Posterior cingulate gyrus (tissue), 11 donors: ENCODE measurements around the gene MRPL33.
A peak's percentile ranks its signal among the peaks of the same experiment; 100 is the strongest.

Source experiments
- DNase-seq, 10 donors: peaks; one replicate each; pipeline versions ENCODE4 v3.0.0 to v3.0.0-alpha.2; 2020 to 2021; ENCODE audit warnings: mixed read lengths in 3 of 10
- intact Hi-C: fragments of 100-400 bp; cut with DNase I; formaldehyde crosslinking; loops from one replicate; pipeline ENCODE4 v1.15.1; 2023

The MRPL33 gene

GRCh38 chr2:27771548-27772335 is at the start of gene MRPL33:
TSS of gene MRPL33 (plus strand) at chr2:27771719. CDS start at chr2:27771778, 59 bp downstream.
- intact Hi-C loops, result no loop called here
- peak; percentile 92 to 99 (median 94) for DNase-seq

- DNase-seq, result peak in 1 of 10 donors; percentile 16
- intact Hi-C loops, result no loop called here
Observed at GRCh38 chr2:27721884-27722485, 49.5 kb upstream of the MRPL33 start.

- DNase-seq, result peak; percentile 37 to 94 (median 68)
- intact Hi-C loops, result loop anchor here (1.0 kb wide), 1 partner anchor 673 kb away; no protein-coding TSS in a partner anchor
Observed at GRCh38 chr2:27723372-27724144, 48.0 kb upstream of the MRPL33 start.

- intact Hi-C loops, result no loop called here
- DNase-seq, result no peak
Observed at GRCh38 chr2:27724191-27724590, 47.3 kb upstream of the MRPL33 start.

- intact Hi-C loops, result no loop called here
- no peak for DNase-seq
Observed at GRCh38 chr2:27724905-27725701, 46.4 kb upstream of the MRPL33 start.

- peak in 1 of 10 donors; percentile 56 for DNase-seq
- intact Hi-C loops, result no loop called here
Observed at GRCh38 chr2:27727257-27727656, 44.3 kb upstream of the MRPL33 start.

- peak in 1 of 10 donors; percentile 49 for DNase-seq
- intact Hi-C loops, result no loop called here
Observed at GRCh38 chr2:27728081-27728858, 43.2 kb upstream of the MRPL33 start.

- no peak for DNase-seq
- intact Hi-C loops, result no loop called here
Observed at GRCh38 chr2:27729198-27729597, 42.3 kb upstream of the MRPL33 start.

GRCh38 chr2:27729614-27730013 is 41.9 kb upstream of the MRPL33 start:
- intact Hi-C loops, result no loop called here
- no peak for DNase-seq

- intact Hi-C loops, result no loop called here
- peak in 1 of 10 donors; percentile 56 for DNase-seq
Observed at GRCh38 chr2:27730261-27730662, 41.3 kb upstream of the MRPL33 start.

GRCh38 chr2:27730980-27731691 is 40.4 kb upstream of the MRPL33 start:
- no peak for DNase-seq
- intact Hi-C loops, result no loop called here

- intact Hi-C loops, result no loop called here
- DNase-seq, result no peak
Observed at GRCh38 chr2:27734305-27734704, 37.2 kb upstream of the MRPL33 start.

GRCh38 chr2:27735263-27735904 is 36.1 kb upstream of the MRPL33 start:
- peak in 9 of 10 donors; percentile 23 to 92 (median 49) for DNase-seq
- intact Hi-C loops, result no loop called here

GRCh38 chr2:27736031-27736889 is 35.3 kb upstream of the MRPL33 start:
- DNase-seq, result peak in 1 of 10 donors; percentile 54
- intact Hi-C loops, result no loop called here

GRCh38 chr2:27736890-27737204 is 34.7 kb upstream of the MRPL33 start:
- DNase-seq, result peak in 1 of 10 donors; percentile 37
- intact Hi-C loops, result no loop called here

- intact Hi-C loops, result no loop called here
- DNase-seq, result peak in 6 of 10 donors; percentile 32 to 91 (median 65)
Observed at GRCh38 chr2:27737676-27738348, 33.7 kb upstream of the MRPL33 start.
